CD4-positive, alpha-beta T cell treated with Interleukin-17A for 1 hour (primary cell): ENCODE results near the gene FKBP7.
A peak's percentile ranks its signal among the peaks of the same experiment; 100 is the strongest.
"Not testable (repeated sequence)": the region's sequence is repeated elsewhere in the genome, so short reads cannot be mapped to it uniquely, and the experiment has no call there.

Experiments used
- DNase-seq: peaks from one replicate; pipeline ENCODE4 v3.0.0-alpha.2; 2020

The FKBP7 gene

DNA sequence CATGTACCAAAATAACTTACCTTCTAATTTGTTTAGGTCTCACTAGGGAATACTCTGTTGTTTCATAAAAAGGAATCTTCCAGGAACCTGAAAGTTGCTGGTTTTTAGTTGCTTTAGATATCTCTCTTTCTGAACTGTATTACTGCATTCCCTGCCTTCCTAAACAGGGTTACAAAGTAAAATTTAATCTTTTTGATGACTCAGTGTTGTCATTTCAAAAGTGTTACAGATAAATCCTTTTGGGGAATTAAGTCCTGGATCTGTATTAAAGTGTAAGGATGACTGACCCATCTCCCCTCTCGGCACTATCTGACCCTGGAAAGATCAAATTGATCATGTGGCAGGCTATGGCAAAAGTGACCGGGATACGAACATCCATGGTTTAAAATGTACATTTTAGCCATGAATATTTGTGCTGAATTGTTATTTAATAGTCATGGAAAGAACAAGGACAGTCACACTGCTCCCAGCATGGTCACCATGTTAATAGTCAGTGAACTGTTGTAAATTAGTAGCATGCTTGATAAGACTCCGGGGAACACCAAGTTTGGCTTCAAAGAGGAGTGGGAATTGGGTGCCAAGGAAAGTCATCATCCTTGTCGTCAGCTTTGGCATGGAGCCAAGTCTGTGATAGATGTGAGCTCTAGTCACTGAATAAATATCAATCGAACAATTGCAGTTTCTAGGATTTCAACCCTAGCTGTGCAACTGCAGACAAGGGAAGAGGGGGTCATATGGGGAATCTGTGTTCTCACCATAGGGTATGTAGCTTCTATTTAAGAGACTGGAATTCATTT lies 6.0 kb upstream of the FKBP7 start:
- no peak for DNase-seq

DNA sequence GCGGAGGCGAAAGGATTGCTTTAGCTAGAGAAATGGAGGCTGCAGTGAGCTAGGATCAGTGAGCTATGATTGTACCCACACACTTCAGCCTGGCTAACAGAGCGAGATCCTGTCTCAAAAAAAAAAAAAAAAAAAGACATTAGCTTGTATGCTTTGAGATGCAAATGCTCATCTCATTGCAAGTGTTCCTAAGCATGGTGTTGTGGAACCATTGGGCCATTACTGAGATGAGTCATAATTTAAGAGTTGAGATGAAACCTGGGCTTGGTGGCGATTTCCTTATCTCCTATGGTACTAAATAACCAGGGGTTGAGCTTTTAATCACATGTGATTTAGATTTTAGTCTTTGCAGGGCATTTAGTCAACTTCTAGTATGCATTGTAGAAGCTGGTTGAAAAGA lies 4.0 kb upstream of the FKBP7 start:
- no peak for DNase-seq

DNA sequence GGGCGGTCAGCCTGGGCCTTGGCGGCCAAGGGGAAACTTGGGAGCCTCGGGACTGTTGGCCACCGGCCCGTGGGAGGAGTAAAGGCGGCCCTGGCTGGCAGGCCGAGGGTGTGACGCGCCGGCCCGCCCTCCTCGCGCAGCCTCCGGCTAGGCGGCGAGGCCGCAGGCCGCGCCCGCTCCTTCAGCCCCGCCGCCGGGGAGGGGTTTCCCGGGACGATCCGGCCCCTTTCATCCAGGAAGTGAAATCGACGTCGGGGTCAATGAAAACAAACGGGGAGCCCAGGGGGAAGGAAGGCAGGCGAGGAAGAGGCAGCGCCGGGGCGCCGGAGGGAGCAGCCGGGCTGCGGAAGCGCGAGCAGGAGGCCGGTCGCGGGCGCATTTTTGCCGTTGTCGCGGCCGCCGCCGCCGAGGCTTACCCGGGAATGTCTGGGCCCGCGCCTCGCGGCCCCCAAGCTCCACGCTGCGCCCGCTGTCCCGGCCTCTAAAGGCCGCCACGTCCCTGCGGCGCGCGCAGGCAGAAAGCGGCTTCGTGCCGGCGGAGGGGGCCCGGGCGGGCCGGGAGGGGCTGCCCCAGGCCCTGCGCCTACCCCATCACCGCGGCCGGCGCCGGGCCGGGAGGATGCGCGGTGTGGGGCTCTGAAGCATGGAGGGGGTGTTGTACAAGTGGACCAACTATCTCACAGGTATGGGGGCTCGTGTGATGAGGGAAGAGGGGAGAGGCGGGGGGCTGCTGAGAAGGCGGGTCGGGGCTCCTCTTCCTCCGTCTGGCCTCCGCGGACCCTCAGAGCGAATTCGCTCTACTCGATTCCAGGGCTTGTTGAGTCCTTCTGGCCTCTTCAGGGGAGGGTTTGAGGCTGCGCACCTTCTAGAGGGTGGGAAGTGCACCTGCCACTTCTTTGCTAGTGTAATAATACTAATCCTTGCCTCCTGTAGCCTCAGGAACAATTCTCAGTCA lies 2.1 kb upstream of the FKBP7 start, which contains the start of gene PLEKHA3:
Gene PLEKHA3 (plus strand): TSS at position 231 of the 955 bp plus-strand sequence. CDS start 413 bp downstream, at position 644.
- DNase-seq: peak; percentile 86

DNA sequence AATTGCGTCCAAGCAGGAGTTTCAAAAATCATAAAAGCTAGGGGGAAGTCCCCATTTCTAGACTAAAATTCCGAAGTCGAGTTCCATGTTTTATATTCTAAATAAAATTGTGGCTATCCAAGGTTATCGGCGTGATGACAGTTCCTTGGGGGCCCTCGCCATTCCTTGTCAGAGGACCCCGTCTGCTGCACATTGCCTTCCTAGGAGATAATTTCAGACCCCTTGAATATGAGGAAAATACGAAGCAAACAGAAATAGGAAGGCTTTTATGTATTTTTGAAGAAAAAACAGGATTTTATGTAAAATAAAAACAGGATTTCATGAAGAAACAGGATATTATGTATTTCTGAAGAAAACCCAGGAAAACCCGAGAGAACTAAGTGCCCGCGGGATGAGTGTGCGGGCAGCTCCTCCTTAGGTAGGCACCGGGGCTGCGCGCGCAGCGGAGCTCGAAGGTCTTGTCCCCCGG lies 1.4 kb upstream of the FKBP7 start:
- DNase-seq: no peak

DNA sequence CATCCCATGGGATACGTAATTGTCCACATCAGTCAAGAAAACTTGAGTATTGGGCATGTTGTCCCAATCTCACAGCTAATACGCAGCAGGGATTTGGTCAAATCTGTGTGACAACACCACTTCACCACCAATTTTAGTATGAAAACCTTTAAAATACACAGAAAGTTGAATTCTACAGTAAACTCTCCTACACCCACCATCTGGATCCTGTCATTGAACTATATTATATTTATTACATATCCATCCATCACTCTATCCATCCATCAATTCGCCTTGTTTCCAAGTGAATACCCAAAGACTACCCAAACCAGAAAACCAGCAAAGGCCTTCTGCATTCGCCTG lies 846 bp upstream of the FKBP7 start:
- no peak for DNase-seq

DNA sequence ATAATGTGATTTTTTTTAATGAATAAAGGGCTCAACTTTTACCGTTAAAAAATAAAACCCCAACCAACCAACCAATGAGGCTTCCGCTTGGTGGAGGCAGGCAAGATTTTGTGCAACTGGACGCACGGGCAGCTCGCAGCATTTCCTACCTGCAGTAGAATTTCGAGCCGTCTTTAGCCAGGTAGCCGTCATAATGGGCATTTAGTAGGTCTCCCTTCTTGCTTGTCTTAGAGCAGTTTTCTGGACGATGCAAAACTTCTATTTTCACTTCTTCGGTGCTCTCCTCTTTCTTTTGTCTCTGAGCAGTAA lies 316 bp downstream of the FKBP7 start:
- DNase-seq: no peak

DNA sequence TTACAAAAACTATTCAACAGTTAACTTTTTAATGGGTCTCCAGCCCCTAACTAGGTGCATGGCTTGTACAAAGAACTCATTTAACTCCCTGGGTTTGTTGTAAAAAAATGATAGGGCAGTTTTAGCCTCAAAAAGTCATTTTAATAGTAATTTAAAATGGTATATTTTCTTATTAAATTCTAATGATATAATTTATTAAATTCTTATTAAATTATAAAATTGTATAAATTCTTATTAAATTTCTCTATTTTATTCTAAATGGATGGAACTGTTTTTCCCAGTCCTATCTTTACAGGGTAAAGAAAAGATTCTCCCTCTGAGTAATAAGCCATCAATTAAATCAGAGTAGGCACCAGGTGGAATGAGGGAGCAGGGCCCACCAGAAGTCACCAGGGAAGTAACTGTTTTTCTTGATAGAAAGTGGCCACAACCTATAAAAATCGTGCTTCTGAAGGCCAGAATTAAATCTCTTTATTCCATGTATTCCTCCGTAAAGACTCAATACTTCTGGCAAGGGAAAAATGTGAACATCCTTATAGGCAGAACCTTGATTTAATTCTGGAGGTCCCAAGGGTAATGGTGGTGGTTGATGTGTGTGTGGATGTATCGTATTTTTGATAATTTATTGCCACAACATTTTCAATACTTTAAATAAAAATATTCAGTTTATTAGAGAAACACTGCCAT lies 814 bp downstream of the FKBP7 start:
- DNase-seq: no peak

DNA sequence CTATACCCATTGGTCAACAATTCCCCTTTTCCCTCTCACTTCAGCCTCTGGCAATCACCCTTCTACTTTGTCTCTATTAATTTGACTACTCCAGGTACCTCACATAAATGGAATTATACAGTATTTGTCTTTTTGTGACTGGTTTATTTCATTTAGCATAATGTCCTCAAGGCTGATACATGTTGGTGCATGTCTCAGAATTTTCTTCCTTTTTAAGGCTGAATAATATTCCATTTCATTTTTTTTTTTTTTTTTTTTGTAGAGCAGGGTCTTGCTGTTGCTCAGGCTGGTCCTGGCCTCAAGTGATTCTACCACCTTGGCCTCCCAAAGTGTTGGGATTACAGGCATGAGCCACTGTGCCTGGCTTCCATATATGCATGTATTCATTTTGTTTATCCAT lies 1.9 kb downstream of the FKBP7 start:
- DNase-seq: no peak

DNA sequence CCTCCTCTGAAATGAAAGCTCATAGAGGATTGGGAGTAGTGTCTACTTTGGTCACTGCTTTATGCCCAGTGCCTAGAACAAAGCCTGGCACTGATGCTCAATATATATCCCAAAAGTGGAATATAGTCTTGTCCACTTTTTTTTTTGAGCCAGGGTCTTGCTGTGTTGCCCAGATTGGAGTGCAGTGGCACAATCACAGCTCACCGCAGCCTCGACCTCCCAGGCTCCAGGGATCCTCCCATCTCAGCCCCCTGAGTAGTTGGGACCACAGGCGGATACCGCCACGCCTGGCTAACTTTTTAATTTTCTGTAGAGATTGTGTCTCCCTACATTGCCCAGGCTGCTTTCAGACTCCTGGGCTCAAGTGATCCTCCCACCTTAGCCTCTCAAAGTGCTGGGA lies 3.8 kb downstream of the FKBP7 start:
- DNase-seq: no peak

DNA sequence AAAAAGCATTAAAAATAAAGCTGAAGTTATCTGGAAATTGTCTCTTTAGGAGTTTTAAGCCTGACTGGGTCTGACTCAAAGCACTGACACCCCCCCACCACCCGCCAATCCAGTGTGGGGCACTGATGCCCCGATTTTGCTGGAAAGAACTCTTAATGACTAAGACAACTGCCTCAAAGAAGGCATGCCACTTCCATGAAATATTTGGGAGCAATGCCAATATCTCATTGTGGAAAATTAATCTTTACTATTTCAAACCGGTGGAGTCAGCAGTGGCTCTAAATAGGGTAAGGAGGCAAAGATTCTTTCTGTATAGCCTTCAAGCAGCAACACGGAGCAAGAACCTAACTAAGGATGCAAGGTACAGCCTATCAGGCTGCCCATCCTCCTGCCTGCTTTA lies 4.5 kb downstream of the FKBP7 start:
- DNase-seq: no peak

DNA sequence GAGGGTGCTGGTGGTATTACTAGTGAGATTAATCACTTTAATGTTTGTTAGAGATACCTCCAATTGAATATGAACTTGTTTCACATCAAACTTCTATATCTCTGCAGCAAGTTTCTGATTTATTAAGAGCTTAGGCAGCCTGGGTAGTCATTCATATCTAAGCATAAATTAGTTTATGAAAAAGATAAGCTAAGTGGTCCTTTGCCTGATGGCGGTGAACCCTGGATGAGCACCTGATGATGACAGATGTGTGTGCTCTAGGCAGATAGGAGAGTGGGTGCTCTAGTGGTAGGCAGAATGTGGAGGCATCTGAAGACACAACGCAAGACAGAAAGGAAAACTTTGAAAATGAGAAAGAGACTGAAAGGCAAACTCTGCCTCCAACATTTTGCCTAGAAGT lies 5.0 kb downstream of the FKBP7 start:
- DNase-seq: no peak

DNA sequence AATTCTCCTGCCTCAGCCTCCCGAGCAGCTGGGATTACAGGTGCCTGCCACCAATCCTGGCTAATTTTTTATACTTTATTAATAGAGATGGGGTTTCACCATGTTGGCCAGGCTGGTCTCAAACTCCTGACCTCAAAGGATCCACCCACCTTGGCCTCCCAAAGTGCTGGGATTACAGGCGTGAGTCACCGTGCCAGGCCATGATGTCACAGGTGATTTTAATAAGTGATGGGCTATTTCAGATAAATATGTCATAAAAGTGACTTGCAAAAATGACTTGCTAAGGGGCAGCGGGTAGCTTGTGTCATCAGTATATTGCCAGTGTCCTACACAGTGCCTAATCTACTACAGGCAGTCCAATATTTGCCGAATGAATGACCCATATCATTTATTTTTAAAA lies 7.1 kb downstream of the FKBP7 start:
- not testable (repeated sequence) for DNase-seq

DNA sequence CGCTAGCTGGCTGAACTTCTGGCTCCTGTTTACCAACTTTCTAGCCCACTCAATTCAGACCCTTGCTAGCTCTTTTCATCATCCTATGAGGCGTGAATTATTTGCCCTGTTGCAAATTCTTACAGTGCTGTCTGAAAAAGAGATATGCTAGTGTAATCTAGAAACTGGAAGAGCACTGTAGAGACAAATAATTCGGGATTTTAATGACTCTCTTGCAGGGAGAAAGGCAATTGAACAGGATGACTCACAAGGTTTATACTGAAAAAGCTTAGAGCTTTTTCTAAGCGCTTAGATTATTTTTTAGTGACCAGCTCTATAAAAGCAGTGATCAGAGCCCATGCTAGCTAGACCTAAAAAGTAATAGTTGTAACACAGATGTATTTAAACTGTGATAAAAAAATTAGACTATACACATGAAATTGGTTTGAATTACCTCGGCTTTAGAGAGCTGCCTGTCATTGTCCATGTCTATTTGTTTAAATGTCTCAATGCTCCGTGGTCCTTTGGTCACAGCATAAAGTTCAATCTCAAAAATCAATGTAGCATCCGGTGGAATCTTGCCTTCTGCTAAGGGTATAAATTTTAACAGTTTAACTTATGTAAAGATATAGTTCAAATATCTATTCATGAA lies 9.1 kb downstream of the FKBP7 start:
- no peak for DNase-seq

DNA sequence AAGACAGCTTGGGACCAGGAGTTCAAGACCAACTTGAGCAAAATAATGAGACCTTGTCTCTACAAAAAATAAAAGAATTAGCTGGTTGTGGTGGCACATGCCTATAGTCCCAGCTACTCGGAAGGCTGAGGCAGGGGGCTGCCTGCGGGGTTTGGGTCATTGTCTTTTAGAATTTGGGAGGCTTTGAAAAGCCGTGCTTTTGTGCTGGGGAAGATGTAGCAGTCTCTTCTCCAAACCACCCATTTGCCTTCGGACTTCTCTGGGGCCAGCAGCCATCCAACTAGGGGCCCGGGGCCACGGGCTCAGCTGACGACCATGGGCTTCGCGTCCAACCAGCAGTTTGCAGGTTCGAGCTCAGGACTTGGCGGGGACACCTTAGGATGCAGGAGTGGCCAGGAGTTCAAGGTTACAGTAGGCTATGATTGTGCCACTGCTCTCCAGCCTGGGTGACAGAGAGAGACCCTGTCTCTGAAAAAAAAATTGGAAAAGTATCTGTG lies 21.0 kb downstream of the FKBP7 start:
- no peak for DNase-seq

DNA sequence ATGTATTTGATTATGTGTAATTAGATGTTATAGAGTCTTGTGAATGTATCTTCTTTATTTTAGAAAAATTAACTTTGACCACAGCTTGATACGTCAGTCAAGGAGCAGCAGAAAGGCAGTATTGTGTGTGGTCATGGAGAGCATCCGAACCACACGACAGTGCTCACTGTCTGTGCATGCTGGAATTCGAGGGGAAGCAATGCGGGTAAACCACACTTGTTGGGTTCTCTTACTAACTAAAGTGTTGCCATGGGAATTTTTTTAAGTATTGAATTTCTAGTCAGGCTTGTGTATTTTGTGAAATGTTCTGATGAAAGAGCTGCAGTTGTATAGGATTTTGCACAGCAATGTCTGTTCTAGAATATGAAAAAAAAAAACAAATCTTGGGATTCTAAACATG lies 22.5 kb downstream of the FKBP7 start:
- DNase-seq: no peak

DNA sequence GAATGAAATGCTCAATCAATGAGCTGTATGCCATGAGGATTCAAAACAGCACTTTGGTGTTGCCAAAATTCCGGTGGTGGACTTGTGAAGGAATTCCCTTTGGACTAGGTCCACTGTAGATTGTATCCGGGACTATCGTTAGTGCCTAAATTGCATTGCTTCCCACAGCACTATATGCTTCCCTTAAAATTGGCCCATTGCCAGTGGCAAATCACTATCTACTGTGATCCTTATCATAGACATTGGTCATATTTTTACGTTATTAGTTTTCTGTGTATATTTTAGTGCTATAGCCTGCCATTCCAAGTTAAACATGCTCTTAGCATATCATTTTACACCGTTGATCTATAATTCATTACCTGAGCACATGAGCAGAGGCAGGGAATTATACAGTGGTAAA lies 25.5 kb downstream of the FKBP7 start:
- no peak for DNase-seq

DNA sequence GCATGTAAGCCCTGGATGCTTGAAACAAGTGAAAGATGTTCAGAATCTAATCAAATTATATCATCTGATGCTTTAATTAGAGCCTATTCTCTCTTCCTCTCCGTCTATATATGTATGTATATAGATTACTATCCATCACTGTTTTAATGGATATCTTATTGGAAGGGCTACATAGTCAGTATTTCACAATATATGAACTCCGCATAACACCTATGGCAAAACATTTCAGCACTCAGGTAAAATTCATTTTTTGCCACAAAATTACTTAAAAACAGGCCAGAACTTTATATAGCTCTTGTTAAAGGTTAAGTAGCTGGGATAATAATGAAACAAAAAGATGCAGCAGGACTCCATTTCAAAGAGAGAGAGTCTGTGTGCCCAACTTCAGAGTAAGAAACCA lies 26.1 kb downstream of the FKBP7 start:
- DNase-seq: no peak

DNA sequence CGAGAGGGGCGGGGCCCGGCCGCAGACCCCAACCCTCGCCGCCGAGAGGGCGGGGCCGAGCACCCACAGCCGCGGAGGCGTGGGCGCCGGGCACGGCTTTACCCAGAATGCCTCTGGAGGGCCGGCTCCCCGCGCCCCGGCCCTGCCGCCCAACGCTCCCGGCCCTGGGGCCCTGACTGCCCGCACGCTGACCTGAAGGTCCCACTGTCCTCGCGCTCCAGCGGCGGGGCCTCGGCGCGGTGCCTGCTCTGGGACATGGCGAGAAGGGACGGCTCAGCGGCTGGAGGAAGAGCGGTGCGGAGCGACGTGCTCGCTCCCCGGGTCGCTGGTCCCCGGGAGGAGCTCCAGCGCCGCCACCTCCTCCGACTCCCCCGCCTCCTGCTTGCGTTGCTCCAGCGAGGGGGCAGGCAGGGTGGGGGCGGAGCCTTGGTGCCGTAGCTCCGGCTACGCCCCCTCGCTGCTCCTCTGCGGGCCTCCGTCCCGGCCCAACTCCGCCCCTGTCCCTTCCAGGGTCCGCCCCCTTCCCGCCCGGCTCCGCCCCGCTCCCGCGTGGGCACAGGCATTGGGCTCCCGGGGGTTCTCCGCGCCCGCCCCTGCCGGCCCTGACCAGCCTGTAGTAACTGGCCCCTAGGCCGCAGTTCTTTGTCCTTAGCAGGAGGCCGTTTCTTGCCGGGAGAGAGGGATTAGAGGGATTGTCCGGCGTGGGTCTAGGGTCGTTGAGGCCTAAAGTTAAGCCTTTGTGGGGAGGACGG lies 27.4 kb downstream of the FKBP7 start, which contains the start of the genes PJVK and PRKRA:
Gene PJVK (plus strand): TSS at position 605 of the 752 bp plus-strand sequence. CDS start 2,032 bp downstream, outside the sequence.
Gene PRKRA (minus strand): TSS at position 402 of the 752 bp plus-strand sequence. CDS start 145 bp downstream, at position 257.
- peak; percentile 95 for DNase-seq

DNA sequence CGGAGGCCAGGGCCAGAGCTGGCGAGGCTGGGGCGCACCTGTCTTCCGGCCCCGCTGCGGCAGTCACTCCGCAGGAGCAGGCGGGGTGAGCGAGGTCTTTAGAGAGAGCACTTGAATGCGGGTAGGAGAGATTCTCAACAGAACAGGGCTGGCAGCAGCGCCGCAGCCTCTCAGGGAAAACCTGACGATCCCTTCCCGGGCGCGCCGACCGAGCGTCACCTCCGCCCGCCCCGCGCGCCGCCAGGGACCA lies 28.0 kb downstream of the FKBP7 start:
- DNase-seq: peak; percentile 87

DNA sequence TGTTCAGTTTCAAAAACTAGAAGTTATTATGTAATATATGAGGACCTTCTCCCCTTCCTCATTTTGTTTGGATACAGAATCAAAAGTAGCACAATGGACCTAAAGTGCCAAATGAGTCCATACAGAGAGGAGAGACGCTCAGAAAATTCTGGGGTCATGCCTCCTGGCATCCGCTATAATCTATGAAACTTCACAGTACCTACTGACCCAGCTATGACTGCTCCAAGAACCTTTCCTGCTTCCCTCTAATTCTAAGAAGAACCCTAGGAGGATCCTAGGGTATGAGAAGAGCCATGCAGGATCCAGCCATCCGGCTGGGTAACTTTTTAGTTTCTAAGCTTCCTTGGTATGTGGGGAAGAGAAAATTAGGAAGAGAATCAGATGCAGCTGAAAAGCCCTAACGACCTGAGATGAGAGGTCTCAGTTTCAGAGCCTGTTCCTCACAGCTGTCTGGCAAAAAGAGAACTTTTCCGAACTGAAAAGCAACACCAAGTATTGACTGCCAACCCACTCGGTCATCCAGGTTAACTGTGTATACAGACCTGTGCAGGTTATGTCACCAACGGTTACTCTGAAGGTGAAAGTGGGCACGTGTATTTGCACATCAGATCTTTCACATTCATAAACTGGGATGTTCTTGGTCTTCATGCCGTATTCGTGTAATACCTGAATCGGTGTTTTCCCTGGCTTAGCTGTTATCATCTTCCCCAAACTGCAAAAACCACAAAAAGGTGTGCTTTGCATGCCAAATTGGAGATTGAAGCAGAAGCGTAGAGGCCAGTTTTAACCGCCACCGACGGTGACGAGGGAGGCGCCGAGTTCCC lies 28.5 kb downstream of the FKBP7 start:
- DNase-seq: no peak
